ENCODE results near the gene NFIL3.

Gene NFIL3

GRCh38 chr9:91393826-91394225 lies 29.8 kb downstream of the NFIL3 start:
- H3K9me3 ChIP-seq (replicated peaks in 1 of 2; ENCODE audit: control insufficient read depth in 2 of 2, insufficient read depth in 1 of 2, low read depth in 1 of 2, low read length in 2 of 2): no peaks in the 10 kb centered on the region
- H3K4me1 ChIP-seq (ENCODE audit: control insufficient read depth in 2 of 2, insufficient read depth in 1 of 2, low read depth in 1 of 2, low read length in 2 of 2): no peaks in the 10 kb centered on the region
- H3K23ac ChIP-seq (ENCODE audit: low read depth, low read length, poor library complexity): no peak overlapping the region
- no peak overlapping the region for H3K4ac ChIP-seq (ENCODE audit: low read length)
- H3K9ac ChIP-seq (ENCODE audit: low read depth, low read length, poor library complexity): no peak overlapping the region
- H3K79me1 ChIP-seq (ENCODE audit: low read depth, low read length): no peaks in the 10 kb centered on the region
- no peak overlapping the region for H2BK120ac ChIP-seq (ENCODE audit: low read depth, low read length)
- peaks cover 0 to 6% (median 0%) of the 10 kb centered on the region in 3 experiments for H3K27me3 ChIP-seq (ENCODE audit: control insufficient read depth in 3 of 3, insufficient read depth in 3 of 3, low read depth in 1 of 3, low read length in 3 of 3)
- H2AK5ac ChIP-seq (ENCODE audit: low read depth, low read length): no peak overlapping the region
- no peak overlapping the region for H2BK12ac ChIP-seq (ENCODE audit: low read length)
- no peak overlapping the region for H4K8ac ChIP-seq (ENCODE audit: low read depth, low read length)
- H3K27ac ChIP-seq (replicated peaks; ENCODE audit: low read length): no peak overlapping the region
- H3K14ac ChIP-seq (ENCODE audit: low read length): no peak overlapping the region
- no peak for DNase-seq (ENCODE audit: low spot score)
- WGBS, 2 donors (ENCODE audit: extremely low coverage in 2 of 2, insufficient read length in 2 of 2, insufficient replicate concordance in 1 of 2): no CpG with 5 or more reads among the region's 5 CpGs
- no peak overlapping the region for H3K4me2 ChIP-seq (ENCODE audit: insufficient read depth, low read length, poor library complexity, severe bottlenecking)
- no peak overlapping the region for H4K91ac ChIP-seq (ENCODE audit: low read depth, low read length, poor library complexity)
- no peak overlapping the region for H3K18ac ChIP-seq (ENCODE audit: low read length)
- no peaks in the 10 kb centered on the region for H3K36me3 ChIP-seq (replicated peaks in 1 of 2; ENCODE audit: control insufficient read depth in 2 of 2, insufficient read depth in 2 of 2, low read length in 2 of 2)
- no peak overlapping the region for H2BK5ac ChIP-seq (ENCODE audit: low read length)
- H2BK15ac ChIP-seq (ENCODE audit: low read length): no peak overlapping the region
- H3K4me3 ChIP-seq (ENCODE audit: low read length in 2 of 2): no peak overlapping the region
- H2AFZ ChIP-seq (ENCODE audit: low read length): no peak overlapping the region

GRCh38 chr9:91392435-91392834 lies 31.2 kb downstream of the NFIL3 start:
- no peak overlapping the region for H3K4ac ChIP-seq (ENCODE audit: low read length)
- H3K4me3 ChIP-seq (ENCODE audit: low read length in 2 of 2): no peak overlapping the region
- no peak overlapping the region for H2BK5ac ChIP-seq (ENCODE audit: low read length)
- no peak overlapping the region for H3K4me2 ChIP-seq (ENCODE audit: insufficient read depth, low read length, poor library complexity, severe bottlenecking)
- H3K27ac ChIP-seq (replicated peaks; ENCODE audit: low read length): no peak overlapping the region
- H4K91ac ChIP-seq (ENCODE audit: low read depth, low read length, poor library complexity): no peak overlapping the region
- H2AFZ ChIP-seq (ENCODE audit: low read length): no peak overlapping the region
- no peak overlapping the region for H2BK15ac ChIP-seq (ENCODE audit: low read length)
- H3K79me1 ChIP-seq (ENCODE audit: low read depth, low read length): no peaks in the 10 kb centered on the region
- no peak overlapping the region for H3K18ac ChIP-seq (ENCODE audit: low read length)
- H2BK120ac ChIP-seq (ENCODE audit: low read depth, low read length): no peak overlapping the region
- H4K8ac ChIP-seq (ENCODE audit: low read depth, low read length): no peak overlapping the region
- no peak overlapping the region for H3K23ac ChIP-seq (ENCODE audit: low read depth, low read length, poor library complexity)
- no CpG with 5 or more reads among the region's 1 CpG for WGBS, 2 donors (ENCODE audit: extremely low coverage in 2 of 2, insufficient read length in 2 of 2, insufficient replicate concordance in 1 of 2)
- peaks cover 0 to 6% (median 0%) of the 10 kb centered on the region in 3 experiments for H3K27me3 ChIP-seq (ENCODE audit: control insufficient read depth in 3 of 3, insufficient read depth in 3 of 3, low read depth in 1 of 3, low read length in 3 of 3)
- H3K36me3 ChIP-seq (replicated peaks in 1 of 2; ENCODE audit: control insufficient read depth in 2 of 2, insufficient read depth in 2 of 2, low read length in 2 of 2): no peaks in the 10 kb centered on the region
- no peaks in the 10 kb centered on the region for H3K9me3 ChIP-seq (replicated peaks in 1 of 2; ENCODE audit: control insufficient read depth in 2 of 2, insufficient read depth in 1 of 2, low read depth in 1 of 2, low read length in 2 of 2)
- no peak overlapping the region for H3K9ac ChIP-seq (ENCODE audit: low read depth, low read length, poor library complexity)
- H3K14ac ChIP-seq (ENCODE audit: low read length): no peak overlapping the region
- H2BK12ac ChIP-seq (ENCODE audit: low read length): no peak overlapping the region
- H3K4me1 ChIP-seq (ENCODE audit: control insufficient read depth in 2 of 2, insufficient read depth in 1 of 2, low read depth in 1 of 2, low read length in 2 of 2): no peaks in the 10 kb centered on the region
- DNase-seq (ENCODE audit: low spot score): no peak
- H2AK5ac ChIP-seq (ENCODE audit: low read depth, low read length): no peak overlapping the region

GRCh38 chr9:91391818-91392217 lies 31.8 kb downstream of the NFIL3 start:
- WGBS, 2 donors (ENCODE audit: extremely low coverage in 2 of 2, insufficient read length in 2 of 2, insufficient replicate concordance in 1 of 2): no CpG with 5 or more reads among the region's 2 CpGs

GRCh38 chr9:91391412-91391811 lies 32.2 kb downstream of the NFIL3 start:
- H3K4me3 ChIP-seq (ENCODE audit: low read length in 2 of 2): no peak overlapping the region
- no peak overlapping the region for H3K18ac ChIP-seq (ENCODE audit: low read length)
- H4K91ac ChIP-seq (ENCODE audit: low read depth, low read length, poor library complexity): no peak overlapping the region
- H3K4ac ChIP-seq (ENCODE audit: low read length): no peak overlapping the region
- H2AFZ ChIP-seq (ENCODE audit: low read length): no peak overlapping the region
- H2BK12ac ChIP-seq (ENCODE audit: low read length): no peak overlapping the region
- no peak overlapping the region for H3K23ac ChIP-seq (ENCODE audit: low read depth, low read length, poor library complexity)
- H3K4me2 ChIP-seq (ENCODE audit: insufficient read depth, low read length, poor library complexity, severe bottlenecking): no peak overlapping the region
- no peak overlapping the region for H3K9ac ChIP-seq (ENCODE audit: low read depth, low read length, poor library complexity)
- peaks cover 0 to 6% (median 0%) of the 10 kb centered on the region in 3 experiments for H3K27me3 ChIP-seq (ENCODE audit: control insufficient read depth in 3 of 3, insufficient read depth in 3 of 3, low read depth in 1 of 3, low read length in 3 of 3)
- H3K27ac ChIP-seq (replicated peaks; ENCODE audit: low read length): no peak overlapping the region
- no peak overlapping the region for H4K8ac ChIP-seq (ENCODE audit: low read depth, low read length)
- H2BK5ac ChIP-seq (ENCODE audit: low read length): no peak overlapping the region
- no peaks in the 10 kb centered on the region for H3K9me3 ChIP-seq (replicated peaks in 1 of 2; ENCODE audit: control insufficient read depth in 2 of 2, insufficient read depth in 1 of 2, low read depth in 1 of 2, low read length in 2 of 2)
- no peak overlapping the region for H2BK120ac ChIP-seq (ENCODE audit: low read depth, low read length)
- H3K79me1 ChIP-seq (ENCODE audit: low read depth, low read length): no peaks in the 10 kb centered on the region
- no peak for DNase-seq (ENCODE audit: low spot score)
- H2AK5ac ChIP-seq (ENCODE audit: low read depth, low read length): no peak overlapping the region
- no peak overlapping the region for H2BK15ac ChIP-seq (ENCODE audit: low read length)
- no peaks in the 10 kb centered on the region for H3K4me1 ChIP-seq (ENCODE audit: control insufficient read depth in 2 of 2, insufficient read depth in 1 of 2, low read depth in 1 of 2, low read length in 2 of 2)
- no CpG with 5 or more reads among the region's 5 CpGs for WGBS, 2 donors (ENCODE audit: extremely low coverage in 2 of 2, insufficient read length in 2 of 2, insufficient replicate concordance in 1 of 2)
- H3K36me3 ChIP-seq (replicated peaks in 1 of 2; ENCODE audit: control insufficient read depth in 2 of 2, insufficient read depth in 2 of 2, low read length in 2 of 2): no peaks in the 10 kb centered on the region
- no peak overlapping the region for H3K14ac ChIP-seq (ENCODE audit: low read length)

More at GRCh38 chr9:91391818-91392217, 31.8 kb downstream of the NFIL3 start:
- no peaks in the 10 kb centered on the region for H3K36me3 ChIP-seq (replicated peaks in 1 of 2; ENCODE audit: control insufficient read depth in 2 of 2, insufficient read depth in 2 of 2, low read length in 2 of 2)
- no peaks in the 10 kb centered on the region for H3K9me3 ChIP-seq (replicated peaks in 1 of 2; ENCODE audit: control insufficient read depth in 2 of 2, insufficient read depth in 1 of 2, low read depth in 1 of 2, low read length in 2 of 2)
- peaks cover 0 to 6% (median 0%) of the 10 kb centered on the region in 3 experiments for H3K27me3 ChIP-seq (ENCODE audit: control insufficient read depth in 3 of 3, insufficient read depth in 3 of 3, low read depth in 1 of 3, low read length in 3 of 3)
- H3K27ac ChIP-seq (replicated peaks; ENCODE audit: low read length): no peak overlapping the region
- no peak overlapping the region for H2BK5ac ChIP-seq (ENCODE audit: low read length)
- H3K4me3 ChIP-seq (ENCODE audit: low read length in 2 of 2): no peak overlapping the region
- H3K4me1 ChIP-seq (ENCODE audit: control insufficient read depth in 2 of 2, insufficient read depth in 1 of 2, low read depth in 1 of 2, low read length in 2 of 2): no peaks in the 10 kb centered on the region
- no peak for DNase-seq (ENCODE audit: low spot score)
- H2BK12ac ChIP-seq (ENCODE audit: low read length): no peak overlapping the region
- H4K91ac ChIP-seq (ENCODE audit: low read depth, low read length, poor library complexity): no peak overlapping the region
- H2BK15ac ChIP-seq (ENCODE audit: low read length): no peak overlapping the region
- H2AFZ ChIP-seq (ENCODE audit: low read length): no peak overlapping the region
- no peak overlapping the region for H3K9ac ChIP-seq (ENCODE audit: low read depth, low read length, poor library complexity)
- H3K23ac ChIP-seq (ENCODE audit: low read depth, low read length, poor library complexity): no peak overlapping the region
- H3K14ac ChIP-seq (ENCODE audit: low read length): no peak overlapping the region
- H2AK5ac ChIP-seq (ENCODE audit: low read depth, low read length): no peak overlapping the region
- no peak overlapping the region for H3K4me2 ChIP-seq (ENCODE audit: insufficient read depth, low read length, poor library complexity, severe bottlenecking)
- H3K79me1 ChIP-seq (ENCODE audit: low read depth, low read length): no peaks in the 10 kb centered on the region
- H3K4ac ChIP-seq (ENCODE audit: low read length): no peak overlapping the region
- H4K8ac ChIP-seq (ENCODE audit: low read depth, low read length): no peak overlapping the region
- H3K18ac ChIP-seq (ENCODE audit: low read length): no peak overlapping the region
- H2BK120ac ChIP-seq (ENCODE audit: low read depth, low read length): no peak overlapping the region

All from neuronal stem cell (in vitro differentiated cells).